Fibroblast of skin of right quadriceps (primary cell): ENCODE results near the gene C6orf52.
"Not testable (repeated sequence)": the region's sequence is repeated elsewhere in the genome, so short reads cannot be mapped to it uniquely, and the experiment has no call there.

Experiments used
- DNase-seq: peaks from one replicate; pipeline ENCODE4 v3.0.0-alpha.2; 2013

Gene C6orf52

DNA sequence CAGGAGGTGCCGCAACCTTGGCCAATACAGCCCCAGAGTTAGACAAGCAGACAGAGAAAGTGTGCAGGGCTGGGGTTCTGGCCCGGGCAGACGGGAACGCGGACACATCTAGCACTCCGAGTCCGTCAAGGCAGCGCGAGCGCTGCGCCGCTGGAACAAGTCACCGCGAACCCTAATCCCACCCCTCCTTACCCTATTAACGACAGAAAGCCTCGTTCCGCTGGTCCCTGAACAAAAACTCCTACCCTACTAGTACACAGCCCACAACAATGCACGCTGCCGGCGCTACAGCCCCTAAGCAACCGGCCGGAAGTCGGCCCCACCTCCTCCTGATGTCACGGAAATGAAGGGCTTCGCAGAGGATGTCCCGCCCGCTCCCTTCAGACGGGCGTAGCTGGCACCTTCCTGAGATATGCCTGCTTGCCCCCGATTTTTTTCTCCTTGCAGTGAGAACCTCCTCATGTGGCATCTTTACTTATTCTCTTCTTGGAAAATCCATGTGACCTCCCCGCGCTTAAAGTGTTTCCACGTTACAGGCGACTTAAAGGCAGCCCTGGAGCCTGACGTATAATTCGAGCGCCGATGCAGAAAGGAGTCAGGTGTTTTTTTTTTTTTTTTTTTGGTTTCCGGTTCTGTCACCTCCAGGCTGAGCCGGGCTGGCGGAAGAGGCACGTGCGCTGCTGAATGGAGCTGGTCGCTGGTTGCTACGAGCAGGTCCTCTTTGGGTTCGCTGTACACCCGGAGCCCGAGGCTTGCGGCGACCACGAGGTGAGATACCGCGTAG, at the start of gene C6orf52, which contains the start of gene PAK1IP1:
C6orf52 (minus strand) TSS at position 315 of the 784 bp plus-strand sequence. CDS start 7,066 bp downstream, outside the sequence.
PAK1IP1 (plus strand) TSS at position 671 of the 784 bp plus-strand sequence; CDS start at position 685, 14 bp downstream.
- peak; percentile 94 for DNase-seq

DNA sequence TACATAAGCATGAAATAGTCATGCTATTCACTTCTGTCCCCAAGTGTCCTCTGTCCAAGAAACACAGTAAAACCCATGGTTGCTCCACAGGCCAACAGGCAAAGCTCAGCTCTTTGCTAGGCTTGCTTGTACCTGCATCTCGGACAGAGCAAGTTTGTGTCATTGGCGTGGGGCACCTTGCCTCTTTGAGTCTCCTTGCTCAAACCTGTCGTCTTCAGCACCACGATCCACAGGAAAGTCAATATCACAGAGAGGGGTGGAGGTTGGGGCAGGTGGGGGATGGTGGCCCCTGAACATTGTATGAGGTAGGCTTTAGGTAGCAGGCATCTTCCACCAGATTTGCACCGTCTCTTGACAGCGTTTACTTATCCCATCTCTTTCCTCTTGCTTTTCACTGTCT, 49.1 kb upstream of the C6orf52 start:
- no peak for DNase-seq

- DNase-seq: no peak
Measured at GRCh38 chr6:10742251-10742650, 47.8 kb upstream of the C6orf52 start.

DNA sequence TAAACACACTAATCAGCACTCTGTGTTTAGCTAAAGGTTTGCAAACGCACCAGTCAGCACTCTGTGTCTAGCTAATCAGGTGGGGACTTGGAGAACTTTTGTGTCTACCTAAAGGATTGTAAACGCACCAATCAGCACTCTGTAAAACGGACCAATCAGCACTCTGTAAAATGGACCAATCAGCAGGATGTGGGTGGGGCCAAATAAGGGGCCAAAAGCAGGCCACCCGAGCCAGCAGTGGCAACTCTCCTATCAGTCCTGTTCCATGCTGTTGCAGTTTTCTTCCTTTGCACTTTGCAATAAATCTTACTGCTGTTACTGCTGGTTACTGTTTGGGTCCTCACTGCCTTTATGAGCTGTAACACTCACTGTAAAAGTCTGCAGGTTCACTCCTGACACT, 47.2 kb upstream of the C6orf52 start:
- not testable (repeated sequence) for DNase-seq

DNA sequence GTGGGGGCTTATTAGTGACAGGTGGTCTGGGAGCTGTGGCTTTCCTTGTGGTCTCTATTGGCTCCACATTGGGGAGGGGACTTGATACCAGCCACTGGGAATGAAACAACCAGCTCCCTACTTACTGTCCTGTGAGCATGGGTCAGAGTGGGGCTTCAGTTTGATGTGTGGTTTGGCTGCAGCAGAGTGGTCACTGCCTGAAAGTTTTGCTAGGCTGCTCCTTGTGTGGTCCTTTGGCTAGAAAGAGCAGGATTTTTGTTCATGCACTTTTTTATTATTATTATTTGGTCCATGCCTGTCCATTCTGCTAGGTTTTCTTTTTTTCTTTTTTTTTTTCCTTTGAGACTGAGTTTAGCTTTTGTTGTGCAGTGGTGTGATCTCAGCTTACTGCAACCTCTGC, 45.6 kb upstream of the C6orf52 start:
- DNase-seq: no peak

GRCh38 chr6:10736731-10737130, 42.3 kb upstream of the C6orf52 start:
- DNase-seq: no peak

- DNase-seq: no peak
Measured at GRCh38 chr6:10733863-10734262, 39.4 kb upstream of the C6orf52 start.

- no peak for DNase-seq
Measured at GRCh38 chr6:10733151-10733715, 38.8 kb upstream of the C6orf52 start.

DNA sequence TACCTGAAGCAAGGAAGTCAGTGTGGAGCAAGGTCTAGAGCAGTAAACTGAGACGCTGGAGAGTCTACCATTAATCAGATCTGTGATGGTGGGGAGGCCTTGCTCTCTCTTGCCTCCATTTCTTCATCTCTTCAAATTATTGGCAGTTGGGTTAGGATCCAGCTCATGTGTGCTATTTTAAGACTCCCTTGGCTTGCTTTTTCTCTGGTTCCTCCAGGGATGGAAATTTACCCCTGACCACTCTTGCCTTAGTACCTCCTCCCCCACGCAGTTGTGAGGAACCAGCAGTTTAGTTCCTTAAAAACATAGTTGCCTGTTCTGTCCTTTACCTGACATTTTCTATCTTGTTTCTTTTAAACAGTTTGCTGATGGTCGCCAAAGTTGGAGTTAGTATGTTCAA, 35.8 kb upstream of the C6orf52 start:
- DNase-seq: no peak

DNA sequence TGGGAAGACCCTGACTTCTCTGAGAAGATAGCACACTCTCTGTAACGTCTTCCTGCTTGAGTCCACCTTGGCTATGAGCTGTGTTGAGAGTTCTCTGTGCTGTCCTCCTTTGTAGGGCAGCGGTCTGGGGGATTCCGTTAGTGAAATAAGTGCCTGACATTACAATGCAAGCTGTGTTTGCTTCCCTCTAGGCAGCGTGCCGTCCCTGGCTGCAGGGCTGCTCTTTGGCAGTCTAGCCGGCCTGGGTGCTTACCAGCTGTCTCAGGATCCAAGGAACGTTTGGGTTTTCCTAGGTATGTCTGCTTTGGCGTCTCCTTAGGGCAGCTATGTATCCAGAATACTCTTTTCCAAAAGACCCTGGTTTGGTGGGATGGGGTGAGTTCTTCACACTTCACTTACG, 31.3 kb upstream of the C6orf52 start:
- no peak for DNase-seq

GRCh38 chr6:10725044-10725443, 30.6 kb upstream of the C6orf52 start:
- DNase-seq: no peak

DNA sequence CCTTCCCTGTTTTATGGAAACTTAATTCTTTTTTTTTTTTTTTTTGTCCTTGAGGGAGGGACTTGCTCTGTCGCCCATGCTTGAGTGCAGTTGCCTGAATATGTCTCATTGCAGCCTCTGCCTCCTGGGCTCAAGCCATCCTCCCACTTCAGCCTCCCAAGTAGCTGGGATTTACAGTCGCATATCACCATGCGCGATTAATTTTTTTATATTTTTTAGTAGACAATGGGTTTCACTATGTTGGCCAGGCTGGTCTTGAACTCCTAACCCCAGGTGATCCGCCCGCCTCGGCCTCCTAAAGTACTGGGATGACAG, 29.1 kb upstream of the C6orf52 start:
- DNase-seq: no peak

DNA sequence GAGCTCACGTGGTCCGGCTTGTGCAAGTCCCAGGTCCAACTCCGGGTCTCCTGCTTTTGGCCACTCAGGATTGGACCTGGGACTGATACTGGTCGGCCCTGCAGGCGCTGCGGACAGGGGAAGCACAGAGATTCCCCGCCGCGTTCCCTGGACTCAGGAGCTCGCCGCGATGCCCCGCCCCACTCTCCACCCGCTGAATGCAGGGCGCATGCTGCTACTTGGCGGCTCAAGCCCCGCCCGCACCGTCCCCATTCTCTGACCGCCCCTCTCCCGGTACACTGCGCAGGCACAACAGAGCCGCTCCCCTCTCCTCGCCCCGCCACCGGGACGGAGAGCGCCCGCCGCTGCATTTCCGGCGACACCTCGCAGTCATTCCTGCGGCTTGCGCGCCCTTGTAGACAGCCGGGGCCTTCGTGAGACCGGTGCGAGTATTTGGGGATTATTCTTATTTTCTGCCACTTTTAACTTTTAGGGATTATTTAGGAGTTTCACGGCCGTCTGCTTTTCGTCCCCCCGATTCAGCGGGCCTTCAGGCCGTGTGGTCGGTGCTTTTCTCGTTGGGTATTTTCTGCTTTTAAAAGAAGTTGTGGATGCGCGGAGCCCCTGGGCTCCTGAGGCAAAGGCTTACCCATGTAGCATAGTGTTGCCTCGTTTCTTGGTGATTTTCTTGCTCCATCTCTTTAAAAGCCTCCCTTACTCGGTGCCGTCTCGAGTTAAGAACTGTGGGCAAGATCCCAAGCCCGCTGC, 28.6 kb upstream of the C6orf52 start, which contains the start of gene TMEM14C:
TMEM14C (plus strand) TSS at position 251 of the 747 bp plus-strand sequence. CDS start 1,544 bp downstream, outside the sequence.
- peak; percentile 96 for DNase-seq

- no peak for DNase-seq
Measured at GRCh38 chr6:10722570-10722819, 28.1 kb upstream of the C6orf52 start.

- no peak for DNase-seq
Measured at GRCh38 chr6:10721850-10722569, 27.6 kb upstream of the C6orf52 start.

DNA sequence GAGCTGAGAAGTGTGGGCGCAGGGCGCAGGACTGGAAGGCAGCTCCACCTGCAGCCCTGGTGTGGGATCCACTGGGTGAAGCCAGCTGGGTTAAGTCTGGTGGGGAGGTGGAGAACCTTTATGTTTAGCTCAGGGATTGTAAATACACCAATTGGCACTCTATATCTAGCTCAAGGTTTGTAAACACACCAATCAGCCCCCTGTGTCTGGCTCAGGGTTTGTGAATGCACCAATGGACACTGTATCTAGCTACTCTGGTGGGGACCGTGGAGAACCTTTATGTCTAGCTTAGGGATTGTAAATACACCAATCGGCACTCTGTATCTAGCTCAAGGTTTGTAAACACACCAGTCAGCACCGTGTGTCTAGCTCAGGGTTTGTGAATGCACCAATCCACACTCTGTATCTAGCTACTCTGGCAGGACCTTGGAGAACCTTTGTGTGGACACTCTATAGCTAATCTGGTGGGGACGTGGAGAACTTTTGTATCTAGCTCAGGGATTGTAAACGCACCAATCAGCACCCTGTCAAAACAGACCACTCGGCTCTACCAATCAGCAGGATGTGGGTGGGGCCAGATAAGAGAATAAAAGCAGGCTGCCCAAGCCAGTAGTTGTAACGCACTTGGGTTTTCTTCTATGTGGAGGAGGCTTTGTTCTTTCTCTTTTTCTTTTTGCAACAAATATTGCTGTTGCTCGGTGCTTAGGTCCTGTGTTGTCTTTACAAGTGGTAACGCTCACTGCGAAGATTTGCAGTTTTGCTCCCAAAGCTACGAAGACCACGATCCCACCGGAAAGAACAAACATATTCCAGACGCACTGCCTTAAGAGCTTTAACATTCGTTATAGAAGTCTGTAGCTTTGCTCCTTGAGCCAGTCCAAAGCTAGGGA, 26.8 kb upstream of the C6orf52 start:
- DNase-seq: not testable (repeated sequence)

- peak; percentile 20 for DNase-seq
Measured at GRCh38 chr6:10720265-10720959, 26.0 kb upstream of the C6orf52 start.

DNA sequence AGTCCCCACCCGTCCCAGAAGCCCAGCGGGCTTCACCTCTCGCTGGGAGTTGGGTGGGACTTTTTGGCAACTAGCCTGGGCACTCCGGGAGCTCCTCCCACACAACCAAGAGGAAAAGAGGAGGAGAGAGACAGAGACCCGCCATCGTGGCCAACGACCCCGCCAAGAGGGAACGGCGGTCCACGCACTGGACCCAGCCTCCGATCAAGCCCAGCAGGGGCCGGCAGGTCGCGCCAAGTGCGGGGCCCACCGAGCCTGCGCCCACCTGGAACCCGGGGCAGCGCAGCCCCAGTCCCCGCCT, 25.5 kb upstream of the C6orf52 start:
- no peak for DNase-seq

GRCh38 chr6:10719296-10719963, 25.0 kb upstream of the C6orf52 start:
- peak; percentile 33 for DNase-seq

DNA sequence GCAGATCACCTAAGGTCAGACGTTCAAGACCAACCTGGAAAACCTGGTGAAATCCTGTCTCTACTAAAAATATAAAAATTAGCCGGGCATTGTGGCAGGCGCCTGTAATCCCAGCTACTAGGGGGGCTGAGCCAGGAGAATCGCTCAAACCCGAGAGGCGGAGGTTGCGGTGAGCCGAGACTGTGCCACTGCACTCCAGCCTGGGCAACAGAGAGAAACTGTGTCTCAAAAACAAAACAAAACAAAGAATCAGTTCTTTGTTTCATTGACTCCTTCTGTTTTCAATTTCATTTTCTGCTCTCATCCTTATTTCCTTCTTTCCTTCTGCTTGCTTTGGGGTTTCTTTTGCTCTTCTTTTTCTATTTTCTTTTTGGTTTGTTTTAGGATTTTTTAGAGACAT, 19.5 kb upstream of the C6orf52 start:
- no peak for DNase-seq

GRCh38 chr6:10696655-10697054, 2.2 kb upstream of the C6orf52 start:
- no peak for DNase-seq
